HG03066 (cell line): ENCODE data around the gene ZNF398.
"Not testable (repeated sequence)": the region's sequence is repeated elsewhere in the genome, so short reads cannot be mapped to it uniquely, and the experiment has no call there.

Experiments
- ATAC-seq: cut with Tn5 transposase; IDR thresholded peaks from one replicate; pipeline ENCODE4 v1.9.1; 2021; ENCODE audit warnings: low read depth; ENCODE audit not compliant: unreplicated experiment

Gene ZNF398

GRCh38 chr7:149223761-149224160 is 76.5 kb downstream of the ZNF398 start:
- no peak for ATAC-seq

DNA sequence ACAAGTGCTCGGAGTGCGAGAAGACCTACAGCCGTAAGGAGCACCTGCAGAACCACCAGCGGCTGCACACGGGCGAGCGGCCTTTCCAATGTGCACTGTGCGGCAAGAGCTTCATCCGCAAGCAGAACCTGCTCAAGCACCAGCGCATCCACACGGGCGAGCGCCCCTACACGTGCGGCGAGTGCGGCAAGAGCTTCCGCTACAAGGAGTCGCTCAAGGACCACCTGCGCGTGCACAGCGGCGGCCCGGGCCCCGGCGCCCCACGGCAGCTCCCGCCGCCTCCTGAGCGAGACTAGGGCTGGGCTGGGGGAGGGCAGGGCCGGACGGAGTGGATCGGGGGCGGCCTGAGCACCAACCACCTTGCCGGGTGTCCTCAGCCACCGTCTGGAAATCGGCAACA is 77.1 kb downstream of the ZNF398 start:
- no peak for ATAC-seq

- ATAC-seq = no peak
These were observed 77.9 kb downstream of the ZNF398 start for GRCh38 chr7:149225106-149225505.

DNA sequence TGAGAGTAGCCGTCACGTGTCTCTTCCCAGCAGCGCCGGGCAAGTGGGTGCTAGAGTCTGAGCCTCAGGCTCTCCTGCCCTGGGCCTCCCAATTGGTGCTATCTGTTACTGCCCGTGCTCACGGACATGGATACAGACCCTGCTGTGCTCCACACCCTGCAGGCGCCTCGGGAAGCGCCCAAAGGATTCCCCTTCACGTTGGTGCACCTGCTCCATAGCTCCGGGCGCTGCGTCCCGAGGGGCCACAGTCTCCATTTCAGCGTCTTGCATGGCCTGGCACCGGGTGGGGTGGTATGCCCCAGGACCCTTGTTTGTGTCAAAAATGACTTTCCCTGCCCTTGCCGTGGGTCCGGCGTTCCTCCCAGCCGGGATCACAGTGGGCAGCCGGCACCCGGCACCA is 78.4 kb downstream of the ZNF398 start:
- ATAC-seq = no peak

DNA sequence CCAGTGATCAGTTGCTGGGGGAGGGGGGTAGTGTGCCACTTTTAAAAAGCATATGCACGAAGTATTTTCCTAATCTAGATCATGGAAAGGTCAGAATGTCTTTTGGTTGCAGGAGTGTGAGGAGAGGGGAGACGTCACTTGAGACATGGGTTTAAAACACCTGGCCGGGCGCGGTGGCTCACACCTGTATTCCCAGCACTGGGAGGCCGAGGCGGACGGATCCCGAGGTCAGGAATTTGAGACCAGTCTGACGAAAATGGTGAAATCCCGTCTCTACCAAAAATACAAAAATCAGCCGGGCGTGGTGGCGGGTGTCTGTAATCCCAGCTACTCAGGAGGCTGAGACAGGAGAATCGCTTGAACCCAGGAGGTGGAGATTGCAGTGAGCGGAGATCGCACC is 79.1 kb downstream of the ZNF398 start:
- not testable (repeated sequence) for ATAC-seq

DNA sequence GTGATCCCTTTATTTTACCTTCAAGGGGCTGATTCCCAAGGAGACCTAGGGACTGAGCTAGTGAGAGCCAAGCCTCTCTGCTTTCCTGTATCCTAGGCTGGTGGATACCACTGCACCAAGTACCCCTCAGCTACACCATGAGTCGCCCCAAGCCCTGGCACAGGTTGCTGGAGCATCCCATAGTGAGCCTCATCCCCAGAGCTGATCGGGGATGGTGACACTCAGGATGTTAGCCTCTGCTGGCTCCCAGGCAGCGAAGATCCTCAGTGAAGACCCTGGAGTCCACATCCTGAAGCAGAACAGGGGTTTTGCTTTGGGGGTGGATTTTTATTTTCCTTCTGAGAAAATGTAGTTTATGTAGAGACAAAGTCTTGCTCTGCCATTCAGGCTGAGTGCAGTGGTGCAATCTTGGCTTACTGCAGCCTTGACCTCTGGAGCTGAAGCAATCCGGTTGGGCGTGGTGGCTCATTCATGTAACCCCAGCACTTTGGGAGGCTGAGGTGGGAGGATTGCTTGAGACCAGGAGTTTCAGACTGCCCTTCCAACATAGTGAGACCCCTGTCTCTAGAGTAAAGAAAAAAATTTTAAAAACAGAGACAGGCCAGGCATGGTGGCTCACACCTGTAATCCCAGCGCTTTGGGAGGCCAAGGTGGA is 79.7 kb downstream of the ZNF398 start:
- ATAC-seq = no peak

GRCh38 chr7:149228831-149229471 is 81.7 kb downstream of the ZNF398 start:
- no peak for ATAC-seq

GRCh38 chr7:149229526-149229925 is 82.3 kb downstream of the ZNF398 start:
- ATAC-seq = no peak

GRCh38 chr7:149232362-149232761 is 85.1 kb downstream of the ZNF398 start:
- ATAC-seq = no peak
